CD4-positive, alpha-beta T cell treated with Interferon alpha-2 for 1 hour (primary cell): Measurements from ENCODE around the gene PLK4.
"Not testable (repeated sequence)": the region's sequence is repeated elsewhere in the genome, so short reads cannot be mapped to it uniquely, and the experiment has no call there.

ENCODE experiments used
- DNase-seq, 2 donors: peaks; one replicate each; pipeline ENCODE4 v3.0.0-alpha.2; 2020 to 2022

Gene PLK4

GRCh38 chr4:127880763-127881562 lies at the start of gene PLK4:
Gene PLK4 (plus strand): TSS chr4:127880893. CDS start chr4:127881135, 242 bp downstream.
- DNase-seq: peak; percentile 96

GRCh38 chr4:127832585-127832984 lies 48.1 kb upstream of the PLK4 start:
- no peak for DNase-seq

- no peak for DNase-seq
Observed at GRCh38 chr4:127843704-127844600, 36.7 kb upstream of the PLK4 start.

- DNase-seq: no peak
Observed at GRCh38 chr4:127844601-127845116, 36.0 kb upstream of the PLK4 start.

- no peak for DNase-seq
Observed at GRCh38 chr4:127846061-127846460, 34.6 kb upstream of the PLK4 start.

GRCh38 chr4:127846765-127847164 lies 33.9 kb upstream of the PLK4 start:
- no peak for DNase-seq

- no peak for DNase-seq
Observed at GRCh38 chr4:127849505-127850234, 31.0 kb upstream of the PLK4 start.

- DNase-seq: no peak
Observed at GRCh38 chr4:127852661-127853060, 28.0 kb upstream of the PLK4 start.

GRCh38 chr4:127856196-127856812 lies 24.4 kb upstream of the PLK4 start:
- no peak for DNase-seq

GRCh38 chr4:127856813-127857447 lies 23.8 kb upstream of the PLK4 start:
- no peak for DNase-seq

- no peak for DNase-seq
Observed at GRCh38 chr4:127857641-127858040, 23.1 kb upstream of the PLK4 start.

GRCh38 chr4:127868196-127868595 lies 12.5 kb upstream of the PLK4 start:
- no peak for DNase-seq

GRCh38 chr4:127870281-127870680 lies 10.4 kb upstream of the PLK4 start:
- no peak for DNase-seq

GRCh38 chr4:127870688-127871087 lies 10.0 kb upstream of the PLK4 start:
- no peak for DNase-seq

- DNase-seq: no peak
Observed at GRCh38 chr4:127875791-127876190, 4.9 kb upstream of the PLK4 start.

GRCh38 chr4:127881563-127881864 lies 821 bp downstream of the PLK4 start:
- DNase-seq: no peak

- no peak for DNase-seq
Observed at GRCh38 chr4:127888559-127888958, 7.9 kb downstream of the PLK4 start.

- DNase-seq: no peak
Observed at GRCh38 chr4:127889903-127890302, 9.2 kb downstream of the PLK4 start.

GRCh38 chr4:127896069-127896468 lies 15.4 kb downstream of the PLK4 start:
- no peak for DNase-seq

GRCh38 chr4:127896528-127896927 lies 15.8 kb downstream of the PLK4 start:
- no peak for DNase-seq

- DNase-seq: not testable (repeated sequence)
Observed at GRCh38 chr4:127899682-127900081, 19.0 kb downstream of the PLK4 start.

GRCh38 chr4:127905029-127905428 lies 24.3 kb downstream of the PLK4 start:
- no peak for DNase-seq
